GM19193 (cell line): ENCODE results near the gene FN3K.

Source experiments
- POLR2A ChIP-seq: IDR thresholded peaks from 4 replicates; pipeline ENCODE4 v1.6.1; 2011; ENCODE audit not compliant: insufficient read depth, insufficient read length; ENCODE audit errors: extremely low read depth

The FN3K gene

GRCh38 chr17:82716203-82717010 is 19.0 kb upstream of the FN3K start, which contains the start of gene FN3KRP:
TSS of gene FN3KRP (plus strand) at chr17:82716706. CDS start at chr17:82716756, 50 bp downstream.
- TF ChIP-seq POLR2A = peak; percentile 74

GRCh38 chr17:82718986-82719685 is 16.3 kb upstream of the FN3K start:
- no peak for TF ChIP-seq POLR2A

- TF ChIP-seq POLR2A = no peak
Measured at GRCh38 chr17:82720204-82720603, 15.2 kb upstream of the FN3K start.

GRCh38 chr17:82722341-82723013 is 12.9 kb upstream of the FN3K start:
- no peak for TF ChIP-seq POLR2A

GRCh38 chr17:82723169-82723807 is 12.1 kb upstream of the FN3K start:
- no peak for TF ChIP-seq POLR2A

GRCh38 chr17:82726427-82726826 is 9.0 kb upstream of the FN3K start:
- no peak for TF ChIP-seq POLR2A

- no peak for TF ChIP-seq POLR2A
Measured at GRCh38 chr17:82729479-82730260, 5.7 kb upstream of the FN3K start.

GRCh38 chr17:82732118-82732743 is 3.2 kb upstream of the FN3K start:
- TF ChIP-seq POLR2A = no peak

- no peak for TF ChIP-seq POLR2A
Measured at GRCh38 chr17:82736511-82737185, 1.2 kb downstream of the FN3K start.

- TF ChIP-seq POLR2A = no peak
Measured at GRCh38 chr17:82737967-82738877, 2.8 kb downstream of the FN3K start.

- no peak for TF ChIP-seq POLR2A
Measured at GRCh38 chr17:82740906-82741759, 5.7 kb downstream of the FN3K start.
